Measurements from ENCODE around the gene CERS5.

DNA sequence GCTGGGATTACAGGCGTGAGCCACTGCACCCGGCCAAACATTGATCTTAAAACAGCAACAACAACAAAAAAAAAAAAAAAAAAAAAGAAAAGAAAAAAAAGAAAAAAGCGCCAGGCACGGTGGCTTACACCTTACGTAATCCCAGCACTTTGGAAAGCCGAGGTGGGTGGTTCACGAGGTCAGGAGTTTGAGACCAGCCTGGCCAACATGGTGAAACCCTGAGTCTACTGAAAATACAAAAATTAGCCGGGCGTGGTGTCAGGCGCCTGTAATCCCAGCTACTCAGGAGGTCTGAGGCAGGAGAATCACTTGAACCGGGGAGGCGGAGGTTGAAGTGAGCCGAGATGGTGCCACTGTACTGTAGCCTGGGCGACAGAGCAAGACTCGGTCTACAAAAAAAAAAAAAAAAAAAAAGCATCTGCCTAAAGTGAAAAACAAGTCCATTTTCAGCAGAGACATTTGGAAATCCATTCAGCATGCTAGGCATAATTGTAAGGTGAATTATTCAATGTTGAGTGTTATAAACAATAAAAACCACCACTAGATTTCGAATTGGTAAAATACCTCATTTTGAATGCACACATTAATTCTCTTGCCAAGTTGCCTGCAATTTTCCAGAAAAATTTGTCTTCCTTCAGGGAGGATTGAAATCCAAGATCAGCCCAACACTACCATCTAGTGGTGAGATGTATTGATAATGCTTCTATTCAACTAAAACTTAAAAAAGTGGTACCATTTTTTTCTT lies 8.0 kb upstream of the CERS5 start:
- TF ChIP-seq, protein P1, sequence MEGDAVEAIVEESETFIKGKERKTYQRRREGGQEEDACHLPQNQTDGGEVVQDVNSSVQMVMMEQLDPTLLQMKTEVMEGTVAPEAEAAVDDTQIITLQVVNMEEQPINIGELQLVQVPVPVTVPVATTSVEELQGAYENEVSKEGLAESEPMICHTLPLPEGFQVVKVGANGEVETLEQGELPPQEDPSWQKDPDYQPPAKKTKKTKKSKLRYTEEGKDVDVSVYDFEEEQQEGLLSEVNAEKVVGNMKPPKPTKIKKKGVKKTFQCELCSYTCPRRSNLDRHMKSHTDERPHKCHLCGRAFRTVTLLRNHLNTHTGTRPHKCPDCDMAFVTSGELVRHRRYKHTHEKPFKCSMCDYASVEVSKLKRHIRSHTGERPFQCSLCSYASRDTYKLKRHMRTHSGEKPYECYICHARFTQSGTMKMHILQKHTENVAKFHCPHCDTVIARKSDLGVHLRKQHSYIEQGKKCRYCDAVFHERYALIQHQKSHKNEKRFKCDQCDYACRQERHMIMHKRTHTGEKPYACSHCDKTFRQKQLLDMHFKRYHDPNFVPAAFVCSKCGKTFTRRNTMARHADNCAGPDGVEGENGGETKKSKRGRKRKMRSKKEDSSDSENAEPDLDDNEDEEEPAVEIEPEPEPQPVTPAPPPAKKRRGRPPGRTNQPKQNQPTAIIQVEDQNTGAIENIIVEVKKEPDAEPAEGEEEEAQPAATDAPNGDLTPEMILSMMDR (IDR thresholded peaks at IDR 0.05; ENCODE audit: low read depth, low read length, missing input control) = peak; percentile 56
- TF ChIP-seq ZBTB33 (IDR thresholded peaks at IDR 0.05) (no peak), GABPA (IDR thresholded peaks at IDR 0.05 in 1 of 2, conservative IDR thresholded peaks at IDR 0.05 in 1 of 2) (no peak), SP1 (IDR thresholded peaks at IDR 0.05) (no peak), TAF1 (conservative IDR thresholded peaks at IDR 0.05) (no peak), HNF4G (IDR thresholded peaks at IDR 0.05) (no peak), HNF4A (conservative IDR thresholded peaks at IDR 0.05) (no peak), ATF3 (IDR thresholded peaks at IDR 0.05) (no peak), YY1 (IDR thresholded peaks at IDR 0.05) (no peak), RAD21 (IDR thresholded peaks at IDR 0.05) (peak; percentile 90), RXRA (IDR thresholded peaks at IDR 0.05) (no peak), EGR1 (IDR thresholded peaks at IDR 0.05; ENCODE audit: low read depth in 2 of 2) (no peak)
- TF ChIP-seq, protein P2, sequence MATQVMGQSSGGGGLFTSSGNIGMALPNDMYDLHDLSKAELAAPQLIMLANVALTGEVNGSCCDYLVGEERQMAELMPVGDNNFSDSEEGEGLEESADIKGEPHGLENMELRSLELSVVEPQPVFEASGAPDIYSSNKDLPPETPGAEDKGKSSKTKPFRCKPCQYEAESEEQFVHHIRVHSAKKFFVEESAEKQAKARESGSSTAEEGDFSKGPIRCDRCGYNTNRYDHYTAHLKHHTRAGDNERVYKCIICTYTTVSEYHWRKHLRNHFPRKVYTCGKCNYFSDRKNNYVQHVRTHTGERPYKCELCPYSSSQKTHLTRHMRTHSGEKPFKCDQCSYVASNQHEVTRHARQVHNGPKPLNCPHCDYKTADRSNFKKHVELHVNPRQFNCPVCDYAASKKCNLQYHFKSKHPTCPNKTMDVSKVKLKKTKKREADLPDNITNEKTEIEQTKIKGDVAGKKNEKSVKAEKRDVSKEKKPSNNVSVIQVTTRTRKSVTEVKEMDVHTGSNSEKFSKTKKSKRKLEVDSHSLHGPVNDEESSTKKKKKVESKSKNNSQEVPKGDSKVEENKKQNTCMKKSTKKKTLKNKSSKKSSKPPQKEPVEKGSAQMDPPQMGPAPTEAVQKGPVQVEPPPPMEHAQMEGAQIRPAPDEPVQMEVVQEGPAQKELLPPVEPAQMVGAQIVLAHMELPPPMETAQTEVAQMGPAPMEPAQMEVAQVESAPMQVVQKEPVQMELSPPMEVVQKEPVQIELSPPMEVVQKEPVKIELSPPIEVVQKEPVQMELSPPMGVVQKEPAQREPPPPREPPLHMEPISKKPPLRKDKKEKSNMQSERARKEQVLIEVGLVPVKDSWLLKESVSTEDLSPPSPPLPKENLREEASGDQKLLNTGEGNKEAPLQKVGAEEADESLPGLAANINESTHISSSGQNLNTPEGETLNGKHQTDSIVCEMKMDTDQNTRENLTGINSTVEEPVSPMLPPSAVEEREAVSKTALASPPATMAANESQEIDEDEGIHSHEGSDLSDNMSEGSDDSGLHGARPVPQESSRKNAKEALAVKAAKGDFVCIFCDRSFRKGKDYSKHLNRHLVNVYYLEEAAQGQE (IDR thresholded peaks at IDR 0.05) = no peak
- TF ChIP-seq, protein P3, sequence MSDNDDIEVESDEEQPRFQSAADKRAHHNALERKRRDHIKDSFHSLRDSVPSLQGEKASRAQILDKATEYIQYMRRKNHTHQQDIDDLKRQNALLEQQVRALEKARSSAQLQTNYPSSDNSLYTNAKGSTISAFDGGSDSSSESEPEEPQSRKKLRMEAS (IDR thresholded peaks at IDR 0.05) = no peak

Data from liver (tissue), 3 donors.